ENCODE data around the gene GALK2.

DNA sequence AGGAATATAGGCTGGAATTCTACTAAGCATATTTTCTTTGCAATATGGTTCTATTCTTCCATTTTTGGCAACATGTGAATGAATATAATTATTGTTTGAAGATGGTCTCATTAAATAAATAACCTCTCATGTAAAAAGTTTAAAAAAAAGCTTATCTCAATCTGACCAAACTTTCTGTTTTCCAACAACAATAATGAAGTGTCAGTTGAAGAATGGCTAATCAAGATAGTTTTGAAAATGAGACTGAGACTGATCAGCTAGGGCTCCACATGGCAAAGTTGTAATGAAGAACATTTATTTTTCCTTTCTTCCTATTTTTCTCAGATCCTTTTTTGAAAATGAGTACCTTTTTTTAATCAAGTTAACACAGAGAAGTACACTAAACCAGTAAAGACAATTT, 117.4 kb downstream of the GALK2 start:
- no peak for TF ChIP-seq POLR2A (IDR thresholded peaks at IDR 0.05)
- TF ChIP-seq, protein P1, sequence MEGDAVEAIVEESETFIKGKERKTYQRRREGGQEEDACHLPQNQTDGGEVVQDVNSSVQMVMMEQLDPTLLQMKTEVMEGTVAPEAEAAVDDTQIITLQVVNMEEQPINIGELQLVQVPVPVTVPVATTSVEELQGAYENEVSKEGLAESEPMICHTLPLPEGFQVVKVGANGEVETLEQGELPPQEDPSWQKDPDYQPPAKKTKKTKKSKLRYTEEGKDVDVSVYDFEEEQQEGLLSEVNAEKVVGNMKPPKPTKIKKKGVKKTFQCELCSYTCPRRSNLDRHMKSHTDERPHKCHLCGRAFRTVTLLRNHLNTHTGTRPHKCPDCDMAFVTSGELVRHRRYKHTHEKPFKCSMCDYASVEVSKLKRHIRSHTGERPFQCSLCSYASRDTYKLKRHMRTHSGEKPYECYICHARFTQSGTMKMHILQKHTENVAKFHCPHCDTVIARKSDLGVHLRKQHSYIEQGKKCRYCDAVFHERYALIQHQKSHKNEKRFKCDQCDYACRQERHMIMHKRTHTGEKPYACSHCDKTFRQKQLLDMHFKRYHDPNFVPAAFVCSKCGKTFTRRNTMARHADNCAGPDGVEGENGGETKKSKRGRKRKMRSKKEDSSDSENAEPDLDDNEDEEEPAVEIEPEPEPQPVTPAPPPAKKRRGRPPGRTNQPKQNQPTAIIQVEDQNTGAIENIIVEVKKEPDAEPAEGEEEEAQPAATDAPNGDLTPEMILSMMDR (IDR thresholded peaks at IDR 0.05) = no peak
